GM23338 (cell line): ENCODE results near the gene MACF1. TPM values are rescaled to one million over a fixed set of nuclear protein-coding genes. Genes with fewer than 3 reads are reported as not detected.

ENCODE experiments used
- ATAC-seq: fragments of 200-7000 bp; cut with Tn5 transposase; 3 replicates; pipeline ENCODE4 v1.9.1; 2020
- DNase-seq: peaks from one replicate; pipeline ENCODE4 v3.0.0-alpha.2; 2015; ENCODE audit warnings: low spot score
- H2AFZ ChIP-seq: fragments of 200-600 bp; sonication (generic); 2 replicates; pipeline ENCODE4 v1.8.0; 2016; ENCODE audit warnings: antibody characterized with exemption, mild to moderate bottlenecking, moderate library complexity
- H3F3A ChIP-seq: fragments of 200-600 bp; sonication (generic); replicated peaks from 2 replicates; pipeline ENCODE4 v1.8.0; 2017; ENCODE audit warnings: antibody characterized with exemption, mixed run types, low read depth
- H3K27ac ChIP-seq: fragments of 200-600 bp; sonication (generic); 2 replicates; pipeline ENCODE4 v1.6.1; 2016; ENCODE audit warnings: low read depth
- H3K27me3 ChIP-seq: fragments of 200-600 bp; sonication (generic); 2 replicates; pipeline ENCODE4 v1.8.0; 2016; ENCODE audit warnings: mild to moderate bottlenecking, mixed run types, moderate library complexity; ENCODE audit not compliant: insufficient read depth
- H3K36me3 ChIP-seq: fragments of 200-600 bp; sonication (generic); 2 replicates; pipeline ENCODE4 v1.8.0; 2016; ENCODE audit warnings: mild to moderate bottlenecking; ENCODE audit not compliant: insufficient read depth
- H3K4me1 ChIP-seq: fragments of 200-600 bp; sonication (generic); 2 replicates; pipeline ENCODE4 v1.8.0; 2016; ENCODE audit warnings: mild to moderate bottlenecking, moderate library complexity; ENCODE audit not compliant: insufficient read depth
- H3K4me2 ChIP-seq: fragments of 200-600 bp; sonication (generic); 2 replicates; pipeline ENCODE4 v1.7.1; 2017; ENCODE audit warnings: mixed run types
- H3K4me3 ChIP-seq: fragments of 200-600 bp; sonication (generic); 2 replicates; pipeline ENCODE4 v1.6.1; 2016; ENCODE audit warnings: mixed run types
- H3K79me2 ChIP-seq: fragments of 200-600 bp; sonication (generic); replicated peaks from 2 replicates; pipeline ENCODE4 v1.8.0; 2017; ENCODE audit warnings: mild to moderate bottlenecking; ENCODE audit not compliant: insufficient read depth
- H3K9me2 ChIP-seq: fragments of 200-600 bp; sonication (generic); 2 replicates; pipeline ENCODE4 v1.8.0; 2017; ENCODE audit not compliant: insufficient read depth
- H4K20me1 ChIP-seq: fragments of 200-600 bp; sonication (generic); replicated peaks from 2 replicates; pipeline ENCODE4 v1.8.0; 2017; ENCODE audit warnings: mild to moderate bottlenecking; ENCODE audit not compliant: insufficient read depth
- H3K27ac Mint-ChIP-seq: 2 replicates; pipeline ENCODE4 v1.8.0; 2020; ENCODE audit warnings: inconsistent platforms, mild to moderate bottlenecking, moderate library complexity, mixed read lengths
- H3K27me3 Mint-ChIP-seq: 3 replicates; pipeline ENCODE4 v1.8.0; 2022; ENCODE audit warnings: low read depth, mild to moderate bottlenecking, moderate library complexity, mixed read lengths, inconsistent platforms; ENCODE audit not compliant: insufficient read depth, poor library complexity
- H3K36me3 Mint-ChIP-seq: 3 replicates; pipeline ENCODE4 v1.8.0; 2021; ENCODE audit warnings: low read depth, mild to moderate bottlenecking, inconsistent platforms, moderate library complexity, mixed read lengths
- H3K4me1 Mint-ChIP-seq: 3 replicates; pipeline ENCODE4 v1.8.0; 2020; ENCODE audit warnings: mild to moderate bottlenecking, inconsistent platforms, mixed read lengths
- H3K4me3 Mint-ChIP-seq: 3 replicates; pipeline ENCODE4 v1.8.0; 2021; ENCODE audit warnings: moderate library complexity, mild to moderate bottlenecking, inconsistent platforms, mixed read lengths
- H3K9me3 Mint-ChIP-seq: 3 replicates; pipeline ENCODE4 v1.8.0; 2020; ENCODE audit warnings: moderate library complexity, mild to moderate bottlenecking, inconsistent platforms, mixed read lengths
- CREB1 ChIP-seq: fragments of 250-450 bp; sonication (Bioruptor Pico); IDR thresholded peaks from 2 replicates; pipeline ENCODE4 v1.5.0; 2020; ENCODE audit warnings: low read depth, mild to moderate bottlenecking, moderate library complexity
- ETS1 ChIP-seq: IDR thresholded peaks from 2 replicates; pipeline ENCODE4 v1.6.1; 2016; ENCODE audit warnings: antibody characterized with exemption
- EZH2 ChIP-seq: fragments of 200-600 bp; sonication (generic); IDR thresholded peaks from one replicate; pipeline ENCODE4 v1.8.0; 2017; ENCODE audit warnings: antibody characterized with exemption, mild to moderate bottlenecking, low read depth; ENCODE audit not compliant: unreplicated experiment
- EZH2phosphoT487 ChIP-seq: fragments of 200-600 bp; sonication (generic); IDR thresholded peaks from one replicate; pipeline ENCODE4 v1.8.1; 2018; ENCODE audit warnings: antibody characterized with exemption; ENCODE audit not compliant: unreplicated experiment
- JUNB ChIP-seq: IDR thresholded peaks from one replicate; pipeline ENCODE4 v1.6.1; 2016; ENCODE audit warnings: antibody characterized with exemption; ENCODE audit not compliant: unreplicated experiment
- NANOG ChIP-seq: IDR thresholded peaks from 2 replicates; pipeline ENCODE4 v1.6.1; 2016; ENCODE audit warnings: antibody characterized with exemption, borderline replicate concordance
- POLR2AphosphoS5 ChIP-seq: IDR thresholded peaks from 2 replicates; pipeline ENCODE4 v1.6.1; 2016; ENCODE audit warnings: antibody characterized with exemption, low read depth
- REST ChIP-seq: IDR thresholded peaks from one replicate; pipeline ENCODE4 v1.6.1; 2018; ENCODE audit warnings: antibody characterized with exemption; ENCODE audit not compliant: unreplicated experiment
- STAT1 ChIP-seq: IDR thresholded peaks from one replicate; pipeline ENCODE4 v1.6.1; 2016; ENCODE audit warnings: antibody characterized with exemption; ENCODE audit not compliant: unreplicated experiment
- ZNF114 ChIP-seq: fragments of 250-450 bp; sonication (Bioruptor Pico); IDR thresholded peaks from 2 replicates; pipeline ENCODE4 v1.5.0; 2020; ENCODE audit warnings: mild to moderate bottlenecking, moderate library complexity
- ZNF331 ChIP-seq: fragments of 250-450 bp; sonication (Bioruptor Pico); IDR thresholded peaks from 2 replicates; pipeline ENCODE4 v1.5.0; 2020; ENCODE audit warnings: low read depth, mild to moderate bottlenecking, moderate library complexity
- polyA plus RNA-seq: library from polyadenylated mRNA; unstranded; fragments of >200 nt; fragmentation: Nextera tagmentation; extraction: Ambion mirVana; gene quantifications from 2 replicates; pipeline ENCODE4 v1.2.1, GENCODE V29; 2016
- total RNA-seq: library from RNA; depleted of rRNA; stranded (reverse); fragments of >200 nt; shearing (Covaris generic); gene quantifications from 2 replicates; pipeline ENCODE4 v1.2.3, GENCODE V29; 2014
- TF ChIP-seq, protein P1 (sequence below), 2 experiments: fragments of 200-600 bp in 1 of 2; sonication (generic) in 1 of 2; conservative IDR thresholded peaks; 2 replicates each; pipeline versions ENCODE4 v1.5.1 to v1.6.1; 2016 to 2017; ENCODE audit warnings: antibody characterized with exemption in 2 of 2, low read depth in 2 of 2, mild to moderate bottlenecking in 2 of 2, moderate library complexity in 1 of 2
- TF ChIP-seq, protein P2 (sequence below): fragments of 250-450 bp; sonication (Bioruptor Pico); IDR thresholded peaks from 2 replicates; pipeline ENCODE4 v1.5.0; 2020; ENCODE audit warnings: mild to moderate bottlenecking, moderate library complexity

MACF1 gene
- total and polyA plus RNA-seq, 2 experiments from 2014 or later, result 104 to 399 TPM

DNA sequence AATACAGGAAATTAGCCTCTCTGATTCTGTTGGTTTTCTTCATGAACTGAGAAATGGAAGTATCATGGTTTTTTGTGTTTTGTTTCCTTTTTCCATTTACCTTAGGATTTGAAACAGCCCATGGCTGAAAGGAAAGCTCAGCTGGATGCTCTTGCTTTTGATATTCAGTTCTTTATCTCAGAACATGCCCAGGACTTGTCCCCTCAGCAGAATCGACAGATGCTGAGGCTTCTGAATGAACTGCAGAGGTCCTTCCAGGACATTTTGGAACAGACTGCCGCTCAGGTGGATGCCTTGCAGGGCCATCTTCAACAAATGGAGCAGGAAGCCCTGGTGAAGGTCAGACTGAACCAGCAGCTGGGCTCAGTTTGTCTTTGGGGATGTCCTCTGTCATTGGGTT is 142.4 kb downstream of the MACF1 start:
- Histone ChIP-seq H3K27ac (peak overlapping the region; percentile 52; the same call in 1 of the 2 replicates), H2AFZ (no peak overlapping the region), H3K27me3 (no peaks in the 10 kb centered on the region), H3K4me1 (no peaks in the 10 kb centered on the region), H3K4me3 (no peak overlapping the region), H3K9me2 (no peaks in the 10 kb centered on the region), H3K79me2 (no peaks in the 10 kb centered on the region), H3K36me3 (peaks cover 60% of the 10 kb centered on the region), H3K4me2 (0 out of 2 replicates have a peak overlapping the region, but pooled peaks have one; percentile 21), H3F3A (no peaks in the 10 kb centered on the region), H4K20me1 (no peaks in the 10 kb centered on the region; the same call in 1 of the 2 replicates)
- Mint-ChIP-seq H3K27ac (peak overlapping the region; percentile 90), H3K9me3 (no peaks in the 10 kb centered on the region), H3K4me3 (no peak overlapping the region), H3K27me3 (peaks cover 8% of the 10 kb centered on the region), H3K36me3 (peaks cover 81% of the 10 kb centered on the region), H3K4me1 (peaks cover 12% of the 10 kb centered on the region; the same call in 2 of the 3 replicates)
- ATAC-seq (peak; percentile 75), DNase-seq (peak; percentile 9)
- no peak for TF ChIP-seq CREB1 (CRISPR knock-in tag)
- TF ChIP-seq JUNB, result no peak
- no peak for TF ChIP-seq NANOG
- no peak for TF ChIP-seq EZH2
- no peak for TF ChIP-seq STAT1
- no peak for TF ChIP-seq REST
- no peak for TF ChIP-seq ZNF331 (CRISPR knock-in tag)
- TF ChIP-seq EZH2phosphoT487, result no peak
- no peak for TF ChIP-seq ZNF114
- TF ChIP-seq, protein P1, sequence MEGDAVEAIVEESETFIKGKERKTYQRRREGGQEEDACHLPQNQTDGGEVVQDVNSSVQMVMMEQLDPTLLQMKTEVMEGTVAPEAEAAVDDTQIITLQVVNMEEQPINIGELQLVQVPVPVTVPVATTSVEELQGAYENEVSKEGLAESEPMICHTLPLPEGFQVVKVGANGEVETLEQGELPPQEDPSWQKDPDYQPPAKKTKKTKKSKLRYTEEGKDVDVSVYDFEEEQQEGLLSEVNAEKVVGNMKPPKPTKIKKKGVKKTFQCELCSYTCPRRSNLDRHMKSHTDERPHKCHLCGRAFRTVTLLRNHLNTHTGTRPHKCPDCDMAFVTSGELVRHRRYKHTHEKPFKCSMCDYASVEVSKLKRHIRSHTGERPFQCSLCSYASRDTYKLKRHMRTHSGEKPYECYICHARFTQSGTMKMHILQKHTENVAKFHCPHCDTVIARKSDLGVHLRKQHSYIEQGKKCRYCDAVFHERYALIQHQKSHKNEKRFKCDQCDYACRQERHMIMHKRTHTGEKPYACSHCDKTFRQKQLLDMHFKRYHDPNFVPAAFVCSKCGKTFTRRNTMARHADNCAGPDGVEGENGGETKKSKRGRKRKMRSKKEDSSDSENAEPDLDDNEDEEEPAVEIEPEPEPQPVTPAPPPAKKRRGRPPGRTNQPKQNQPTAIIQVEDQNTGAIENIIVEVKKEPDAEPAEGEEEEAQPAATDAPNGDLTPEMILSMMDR (conservative IDR thresholded peaks at IDR 0.05; ENCODE audit: low read depth in 2 of 2), result no peak
- TF ChIP-seq, protein P2, sequence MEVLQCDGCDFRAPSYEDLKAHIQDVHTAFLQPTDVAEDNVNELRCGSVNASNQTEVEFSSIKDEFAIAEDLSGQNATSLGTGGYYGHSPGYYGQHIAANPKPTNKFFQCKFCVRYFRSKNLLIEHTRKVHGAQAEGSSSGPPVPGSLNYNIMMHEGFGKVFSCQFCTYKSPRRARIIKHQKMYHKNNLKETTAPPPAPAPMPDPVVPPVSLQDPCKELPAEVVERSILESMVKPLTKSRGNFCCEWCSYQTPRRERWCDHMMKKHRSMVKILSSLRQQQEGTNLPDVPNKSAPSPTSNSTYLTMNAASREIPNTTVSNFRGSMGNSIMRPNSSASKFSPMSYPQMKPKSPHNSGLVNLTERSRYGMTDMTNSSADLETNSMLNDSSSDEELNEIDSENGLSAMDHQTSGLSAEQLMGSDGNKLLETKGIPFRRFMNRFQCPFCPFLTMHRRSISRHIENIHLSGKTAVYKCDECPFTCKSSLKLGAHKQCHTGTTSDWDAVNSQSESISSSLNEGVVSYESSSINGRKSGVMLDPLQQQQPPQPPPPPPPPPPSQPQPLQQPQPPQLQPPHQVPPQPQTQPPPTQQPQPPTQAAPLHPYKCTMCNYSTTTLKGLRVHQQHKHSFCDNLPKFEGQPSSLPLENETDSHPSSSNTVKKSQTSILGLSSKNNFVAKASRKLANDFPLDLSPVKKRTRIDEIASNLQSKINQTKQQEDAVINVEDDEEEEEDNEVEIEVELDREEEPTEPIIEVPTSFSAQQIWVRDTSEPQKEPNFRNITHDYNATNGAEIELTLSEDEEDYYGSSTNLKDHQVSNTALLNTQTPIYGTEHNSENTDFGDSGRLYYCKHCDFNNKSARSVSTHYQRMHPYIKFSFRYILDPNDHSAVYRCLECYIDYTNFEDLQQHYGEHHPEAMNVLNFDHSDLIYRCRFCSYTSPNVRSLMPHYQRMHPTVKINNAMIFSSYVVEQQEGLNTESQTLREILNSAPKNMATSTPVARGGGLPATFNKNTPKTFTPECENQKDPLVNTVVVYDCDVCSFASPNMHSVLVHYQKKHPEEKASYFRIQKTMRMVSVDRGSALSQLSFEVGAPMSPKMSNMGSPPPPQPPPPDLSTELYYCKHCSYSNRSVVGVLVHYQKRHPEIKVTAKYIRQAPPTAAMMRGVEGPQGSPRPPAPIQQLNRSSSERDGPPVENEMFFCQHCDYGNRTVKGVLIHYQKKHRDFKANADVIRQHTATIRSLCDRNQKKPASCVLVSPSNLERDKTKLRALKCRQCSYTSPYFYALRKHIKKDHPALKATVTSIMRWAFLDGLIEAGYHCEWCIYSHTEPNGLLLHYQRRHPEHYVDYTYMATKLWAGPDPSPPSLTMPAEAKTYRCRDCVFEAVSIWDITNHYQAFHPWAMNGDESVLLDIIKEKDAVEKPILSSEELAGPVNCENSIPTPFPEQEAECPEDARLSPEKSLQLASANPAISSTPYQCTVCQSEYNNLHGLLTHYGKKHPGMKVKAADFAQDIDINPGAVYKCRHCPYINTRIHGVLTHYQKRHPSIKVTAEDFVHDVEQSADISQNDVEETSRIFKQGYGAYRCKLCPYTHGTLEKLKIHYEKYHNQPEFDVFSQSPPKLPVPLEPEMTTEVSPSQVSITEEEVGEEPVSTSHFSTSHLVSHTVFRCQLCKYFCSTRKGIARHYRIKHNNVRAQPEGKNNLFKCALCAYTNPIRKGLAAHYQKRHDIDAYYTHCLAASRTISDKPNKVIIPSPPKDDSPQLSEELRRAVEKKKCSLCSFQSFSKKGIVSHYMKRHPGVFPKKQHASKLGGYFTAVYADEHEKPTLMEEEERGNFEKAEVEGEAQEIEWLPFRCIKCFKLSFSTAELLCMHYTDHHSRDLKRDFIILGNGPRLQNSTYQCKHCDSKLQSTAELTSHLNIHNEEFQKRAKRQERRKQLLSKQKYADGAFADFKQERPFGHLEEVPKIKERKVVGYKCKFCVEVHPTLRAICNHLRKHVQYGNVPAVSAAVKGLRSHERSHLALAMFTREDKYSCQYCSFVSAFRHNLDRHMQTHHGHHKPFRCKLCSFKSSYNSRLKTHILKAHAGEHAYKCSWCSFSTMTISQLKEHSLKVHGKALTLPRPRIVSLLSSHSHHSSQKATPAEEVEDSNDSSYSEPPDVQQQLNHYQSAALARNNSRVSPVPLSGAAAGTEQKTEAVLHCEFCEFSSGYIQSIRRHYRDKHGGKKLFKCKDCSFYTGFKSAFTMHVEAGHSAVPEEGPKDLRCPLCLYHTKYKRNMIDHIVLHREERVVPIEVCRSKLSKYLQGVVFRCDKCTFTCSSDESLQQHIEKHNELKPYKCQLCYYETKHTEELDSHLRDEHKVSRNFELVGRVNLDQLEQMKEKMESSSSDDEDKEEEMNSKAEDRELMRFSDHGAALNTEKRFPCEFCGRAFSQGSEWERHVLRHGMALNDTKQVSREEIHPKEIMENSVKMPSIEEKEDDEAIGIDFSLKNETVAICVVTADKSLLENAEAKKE (CRISPR knock-in tag), result no peak
- TF ChIP-seq ETS1, result no peak
- no peak for TF ChIP-seq POLR2AphosphoS5
